Measurements from ENCODE around the gene FAM193A.

DNA sequence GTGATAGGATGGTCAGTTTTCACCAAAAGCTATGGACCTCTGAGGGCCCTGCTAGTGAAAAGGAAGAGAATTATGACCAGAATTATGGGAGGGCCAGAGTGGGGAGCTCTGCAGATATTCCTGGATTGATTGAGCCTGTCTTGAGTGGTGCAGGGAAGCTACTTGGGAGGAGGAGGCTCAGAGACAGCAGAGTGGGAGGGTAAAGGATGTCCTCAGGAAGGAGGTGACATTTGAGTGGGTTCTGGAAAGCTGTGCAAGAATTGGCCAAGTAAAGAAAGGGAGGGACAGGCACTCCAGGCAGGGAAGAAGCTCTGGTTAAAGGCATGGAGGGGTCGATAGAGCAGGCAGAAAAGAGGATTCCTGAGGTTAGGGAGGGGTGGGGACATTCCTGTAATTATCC, 43.5 kb upstream of the FAM193A start:
- TF ChIP-seq, protein P1, sequence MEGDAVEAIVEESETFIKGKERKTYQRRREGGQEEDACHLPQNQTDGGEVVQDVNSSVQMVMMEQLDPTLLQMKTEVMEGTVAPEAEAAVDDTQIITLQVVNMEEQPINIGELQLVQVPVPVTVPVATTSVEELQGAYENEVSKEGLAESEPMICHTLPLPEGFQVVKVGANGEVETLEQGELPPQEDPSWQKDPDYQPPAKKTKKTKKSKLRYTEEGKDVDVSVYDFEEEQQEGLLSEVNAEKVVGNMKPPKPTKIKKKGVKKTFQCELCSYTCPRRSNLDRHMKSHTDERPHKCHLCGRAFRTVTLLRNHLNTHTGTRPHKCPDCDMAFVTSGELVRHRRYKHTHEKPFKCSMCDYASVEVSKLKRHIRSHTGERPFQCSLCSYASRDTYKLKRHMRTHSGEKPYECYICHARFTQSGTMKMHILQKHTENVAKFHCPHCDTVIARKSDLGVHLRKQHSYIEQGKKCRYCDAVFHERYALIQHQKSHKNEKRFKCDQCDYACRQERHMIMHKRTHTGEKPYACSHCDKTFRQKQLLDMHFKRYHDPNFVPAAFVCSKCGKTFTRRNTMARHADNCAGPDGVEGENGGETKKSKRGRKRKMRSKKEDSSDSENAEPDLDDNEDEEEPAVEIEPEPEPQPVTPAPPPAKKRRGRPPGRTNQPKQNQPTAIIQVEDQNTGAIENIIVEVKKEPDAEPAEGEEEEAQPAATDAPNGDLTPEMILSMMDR (IDR thresholded peaks at IDR 0.05; ENCODE audit: insufficient read depth, low read length), result no peak
- no peak for TF ChIP-seq POLR2AphosphoS5 (IDR thresholded peaks at IDR 0.05; ENCODE audit: low read depth)
- no peak for TF ChIP-seq REST (IDR thresholded peaks at IDR 0.05; ENCODE audit: insufficient replicate concordance, low read depth)
